Erythroblast (primary cell): ENCODE results near the gene DZIP3.

ENCODE experiments used
- GATA1 ChIP-seq: IDR thresholded peaks from 2 replicates; pipeline ENCODE4 v1.6.1; 2011; ENCODE audit warnings: low read depth, mild to moderate bottlenecking, control low read depth, low read length, moderate library complexity
- POLR2A ChIP-seq: IDR thresholded peaks from 2 replicates; pipeline ENCODE4 v1.6.1; 2011; ENCODE audit warnings: mild to moderate bottlenecking, low read length

DNA sequence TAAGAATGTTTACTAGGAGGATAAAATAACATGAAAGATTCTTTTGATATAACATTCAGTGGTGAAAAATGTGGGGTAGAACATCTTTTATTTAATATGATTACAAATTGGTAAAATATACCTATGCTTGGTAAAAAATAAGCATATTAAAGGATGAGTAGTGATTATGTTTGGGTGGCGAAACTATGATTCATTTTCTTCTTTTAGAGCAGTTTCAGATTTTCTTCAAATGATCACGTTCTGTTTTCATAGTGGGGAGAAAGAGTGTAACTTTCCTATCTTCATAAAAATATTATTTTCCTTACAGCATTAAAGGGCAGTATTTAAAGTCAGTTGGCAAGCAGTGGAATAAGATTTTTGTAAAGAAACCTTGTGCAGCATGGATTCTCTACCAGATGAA lies 15.5 kb downstream of the DZIP3 start:
- TF ChIP-seq POLR2A (no peak), GATA1 (no peak)
